ENCODE results near the gene APBA1.

APBA1 gene

GRCh38 chr9:69527454-69527853 lies 144.7 kb downstream of the APBA1 start:
- no peak for DNase-seq (ENCODE audit: low read depth in 2 of 2)

- DNase-seq (ENCODE audit: low read depth in 2 of 2) = no peak
These were observed 145.5 kb downstream of the APBA1 start for GRCh38 chr9:69526699-69527098.

GRCh38 chr9:69519470-69520240 lies 152.5 kb downstream of the APBA1 start:
- DNase-seq (ENCODE audit: low read depth in 2 of 2) = no peak

GRCh38 chr9:69516353-69517322 lies 155.5 kb downstream of the APBA1 start:
- no peak for DNase-seq (ENCODE audit: low read depth in 2 of 2)

GRCh38 chr9:69515810-69516209 lies 156.4 kb downstream of the APBA1 start:
- DNase-seq (ENCODE audit: low read depth in 2 of 2) = no peak

GRCh38 chr9:69513141-69513820 lies 158.9 kb downstream of the APBA1 start:
- DNase-seq (ENCODE audit: low read depth in 2 of 2) = no peak

GRCh38 chr9:69504058-69504457 lies 168.1 kb downstream of the APBA1 start:
- no peak for DNase-seq (ENCODE audit: low read depth in 2 of 2)

GRCh38 chr9:69502671-69503301 lies 169.4 kb downstream of the APBA1 start:
- no peak for DNase-seq (ENCODE audit: low read depth in 2 of 2)

GRCh38 chr9:69500896-69501295 lies 171.3 kb downstream of the APBA1 start:
- no peak for DNase-seq (ENCODE audit: low read depth in 2 of 2)

GRCh38 chr9:69499959-69500358 lies 172.2 kb downstream of the APBA1 start:
- DNase-seq (ENCODE audit: low read depth in 2 of 2) = no peak

- DNase-seq (ENCODE audit: low read depth in 2 of 2) = no peak
These were observed 172.8 kb downstream of the APBA1 start for GRCh38 chr9:69499407-69499806.

GRCh38 chr9:69498470-69498869 lies 173.7 kb downstream of the APBA1 start:
- DNase-seq (ENCODE audit: low read depth in 2 of 2) = no peak

- DNase-seq (ENCODE audit: low read depth in 2 of 2) = no peak
These were observed 174.4 kb downstream of the APBA1 start for GRCh38 chr9:69497816-69498215.

- DNase-seq (ENCODE audit: low read depth in 2 of 2) = no peak
These were observed 175.2 kb downstream of the APBA1 start for GRCh38 chr9:69496846-69497450.

GRCh38 chr9:69495296-69495695 lies 176.9 kb downstream of the APBA1 start:
- DNase-seq (ENCODE audit: low read depth in 2 of 2) = no peak

- DNase-seq (ENCODE audit: low read depth in 2 of 2) = no peak
These were observed 177.4 kb downstream of the APBA1 start for GRCh38 chr9:69494763-69495162.

- DNase-seq (ENCODE audit: low read depth in 2 of 2) = no peak
These were observed 178.0 kb downstream of the APBA1 start for GRCh38 chr9:69494208-69494607.

GRCh38 chr9:69486498-69486897 lies 185.7 kb downstream of the APBA1 start:
- DNase-seq (ENCODE audit: low read depth in 2 of 2) = no peak

GRCh38 chr9:69485466-69485865 lies 186.7 kb downstream of the APBA1 start:
- no peak for DNase-seq (ENCODE audit: low read depth in 2 of 2)

GRCh38 chr9:69483886-69484422 lies 188.2 kb downstream of the APBA1 start:
- no peak for DNase-seq (ENCODE audit: low read depth in 2 of 2)

- DNase-seq (ENCODE audit: low read depth in 2 of 2) = no peak
These were observed 195.4 kb downstream of the APBA1 start for GRCh38 chr9:69476797-69477196.

Measured in activated CD8-positive, alpha-beta memory T cell treated with anti-CD3 and anti-CD28 coated beads for 4 hours (primary cell).